Measurements from ENCODE around the gene MZT2A.
"Not testable (repeated sequence)": the region's sequence is repeated elsewhere in the genome, so short reads cannot be mapped to it uniquely, and the experiment has no call there.

DNA sequence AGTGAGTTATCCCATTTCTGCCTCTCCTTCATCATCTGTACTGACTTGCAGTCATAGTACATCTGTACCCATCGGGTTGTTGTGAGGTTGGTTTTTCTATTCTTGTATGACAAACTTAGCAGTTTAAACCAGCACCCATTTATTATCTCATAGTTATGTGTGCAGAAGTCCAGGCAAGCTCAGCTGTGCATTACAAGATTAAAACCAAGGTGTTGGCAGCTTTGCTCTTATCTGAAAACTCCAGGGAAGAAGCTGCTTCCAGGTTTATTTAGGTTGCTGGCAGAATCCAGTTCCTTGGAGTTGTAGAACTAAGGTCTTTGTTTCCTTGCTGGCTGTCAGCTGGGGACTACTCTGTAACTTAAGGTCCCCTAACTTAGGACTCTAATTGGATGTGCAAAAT, 3.3 kb upstream of the MZT2A start:
- TF ChIP-seq, protein P1, sequence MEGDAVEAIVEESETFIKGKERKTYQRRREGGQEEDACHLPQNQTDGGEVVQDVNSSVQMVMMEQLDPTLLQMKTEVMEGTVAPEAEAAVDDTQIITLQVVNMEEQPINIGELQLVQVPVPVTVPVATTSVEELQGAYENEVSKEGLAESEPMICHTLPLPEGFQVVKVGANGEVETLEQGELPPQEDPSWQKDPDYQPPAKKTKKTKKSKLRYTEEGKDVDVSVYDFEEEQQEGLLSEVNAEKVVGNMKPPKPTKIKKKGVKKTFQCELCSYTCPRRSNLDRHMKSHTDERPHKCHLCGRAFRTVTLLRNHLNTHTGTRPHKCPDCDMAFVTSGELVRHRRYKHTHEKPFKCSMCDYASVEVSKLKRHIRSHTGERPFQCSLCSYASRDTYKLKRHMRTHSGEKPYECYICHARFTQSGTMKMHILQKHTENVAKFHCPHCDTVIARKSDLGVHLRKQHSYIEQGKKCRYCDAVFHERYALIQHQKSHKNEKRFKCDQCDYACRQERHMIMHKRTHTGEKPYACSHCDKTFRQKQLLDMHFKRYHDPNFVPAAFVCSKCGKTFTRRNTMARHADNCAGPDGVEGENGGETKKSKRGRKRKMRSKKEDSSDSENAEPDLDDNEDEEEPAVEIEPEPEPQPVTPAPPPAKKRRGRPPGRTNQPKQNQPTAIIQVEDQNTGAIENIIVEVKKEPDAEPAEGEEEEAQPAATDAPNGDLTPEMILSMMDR (IDR thresholded peaks at IDR 0.05 in 4 of 5, conservative IDR thresholded peaks at IDR 0.05 in 1 of 5), result not testable (repeated sequence)
- not testable (repeated sequence) for TF ChIP-seq POLR2A (IDR thresholded peaks at IDR 0.05)
